Right forelimb (tissue), 1 donor: ENCODE results near the gene MYO18A.

ENCODE experiments used
- DNase-seq: peaks from one replicate; pipeline ENCODE4 v3.0.0-alpha.2; 2018

Gene MYO18A

GRCh38 chr17:29043539-29044145 lies 136.6 kb downstream of the MYO18A start:
- no peak for DNase-seq

- no peak for DNase-seq
Measured at GRCh38 chr17:29042679-29043538, 137.3 kb downstream of the MYO18A start, which contains the start of gene PIPOX. TSS of gene PIPOX (plus strand) at chr17:29043141. CDS start at chr17:29043226, 85 bp downstream.

GRCh38 chr17:29042026-29042678 lies 138.0 kb downstream of the MYO18A start:
- no peak for DNase-seq

- DNase-seq = no peak
Measured at GRCh38 chr17:29041571-29041970, 138.6 kb downstream of the MYO18A start.

- no peak for DNase-seq
Measured at GRCh38 chr17:29041091-29041490, 139.1 kb downstream of the MYO18A start.

GRCh38 chr17:29039764-29040598 lies 140.2 kb downstream of the MYO18A start:
- DNase-seq = no peak

- DNase-seq = no peak
Measured at GRCh38 chr17:29038085-29038795, 142.0 kb downstream of the MYO18A start.

GRCh38 chr17:29037739-29038084 lies 142.5 kb downstream of the MYO18A start:
- DNase-seq = no peak

GRCh38 chr17:29036584-29036983 lies 143.6 kb downstream of the MYO18A start:
- no peak for DNase-seq

- no peak for DNase-seq
Measured at GRCh38 chr17:29034510-29034909, 145.7 kb downstream of the MYO18A start.

- no peak for DNase-seq
Measured at GRCh38 chr17:29032857-29033197, 147.4 kb downstream of the MYO18A start.

- DNase-seq = no peak
Measured at GRCh38 chr17:29032013-29032856, 148.0 kb downstream of the MYO18A start.

GRCh38 chr17:29031488-29031887 lies 148.7 kb downstream of the MYO18A start:
- DNase-seq = no peak

GRCh38 chr17:29024316-29024952 lies 155.8 kb downstream of the MYO18A start:
- no peak for DNase-seq

- DNase-seq = no peak
Measured at GRCh38 chr17:29022074-29022473, 158.1 kb downstream of the MYO18A start.

- DNase-seq = no peak
Measured at GRCh38 chr17:29021226-29021625, 159.0 kb downstream of the MYO18A start.
